ENCODE measurements around the gene PLXNA3.

The PLXNA3 gene

GRCh38 chrX:154458116-154458953, at the start of gene PLXNA3:
Gene PLXNA3, plus strand, starts transcription at chrX:154458281. Its CDS starts 1,903 bp downstream, at chrX:154460184.
- no peak for DNase-seq

- no peak for DNase-seq
Measured at GRCh38 chrX:154408659-154409221, 49.3 kb upstream of the PLXNA3 start.

GRCh38 chrX:154409222-154409871, 48.7 kb upstream of the PLXNA3 start, which contains the start of gene DNASE1L1:
Gene DNASE1L1, minus strand, starts transcription at chrX:154409254. Its CDS starts 3,686 bp downstream, at chrX:154405568.
- DNase-seq: no peak

- no peak for DNase-seq
Measured at GRCh38 chrX:154411981-154412340, 46.1 kb upstream of the PLXNA3 start.

- no peak for DNase-seq
Measured at GRCh38 chrX:154412468-154412867, 45.6 kb upstream of the PLXNA3 start.

- DNase-seq: no peak
Measured at GRCh38 chrX:154413142-154413541, 44.9 kb upstream of the PLXNA3 start.

- DNase-seq: no peak
Measured at GRCh38 chrX:154417157-154417556, 40.9 kb upstream of the PLXNA3 start.

- no peak for DNase-seq
Measured at GRCh38 chrX:154419189-154419588, 38.9 kb upstream of the PLXNA3 start.

- DNase-seq: peak; percentile 60
Measured at GRCh38 chrX:154419688-154420401, 38.2 kb upstream of the PLXNA3 start.

GRCh38 chrX:154420402-154420756, 37.7 kb upstream of the PLXNA3 start:
- DNase-seq: no peak

GRCh38 chrX:154426916-154427770, 30.9 kb upstream of the PLXNA3 start:
- DNase-seq: no peak

- peak; percentile 60 for DNase-seq
Measured at GRCh38 chrX:154428176-154429171, 29.6 kb upstream of the PLXNA3 start, which contains the start of gene ATP6AP1. Gene ATP6AP1, plus strand, starts transcription at chrX:154428677. Its CDS starts 16 bp downstream, at chrX:154428693.

- DNase-seq: no peak
Measured at GRCh38 chrX:154429711-154430110, 28.4 kb upstream of the PLXNA3 start.

GRCh38 chrX:154430479-154430878, 27.6 kb upstream of the PLXNA3 start:
- DNase-seq: no peak

GRCh38 chrX:154430916-154431315, 27.2 kb upstream of the PLXNA3 start:
- DNase-seq: no peak

- DNase-seq: no peak
Measured at GRCh38 chrX:154431341-154431740, 26.7 kb upstream of the PLXNA3 start.

GRCh38 chrX:154432210-154432609, 25.9 kb upstream of the PLXNA3 start:
- no peak for DNase-seq

GRCh38 chrX:154433605-154434004, 24.5 kb upstream of the PLXNA3 start:
- no peak for DNase-seq

GRCh38 chrX:154434394-154435168, 23.5 kb upstream of the PLXNA3 start:
- DNase-seq: no peak

- no peak for DNase-seq
Measured at GRCh38 chrX:154435171-154435733, 22.8 kb upstream of the PLXNA3 start.

Data from SHP77 treated with DMSO at 0.1 percent for 48 hours (cell line).